Right lobe of liver (tissue), 6 donors: ENCODE measurements around the gene ADAM10. TPM values are rescaled to one million over a fixed set of nuclear protein-coding genes. Genes with fewer than 3 reads are reported as not detected.

Experiments used
- ATAC-seq, 4 donors: fragments of 200-7000 bp; cut with Tn5 transposase; one replicate each; pipeline ENCODE4 v1.9.1; 2020; ENCODE audit warnings: mild to moderate bottlenecking in 4 of 4, moderate library complexity in 4 of 4
- DNase-seq, 3 donors: peaks; one replicate each; pipeline ENCODE4 v3.0.0-alpha.2; 2020
- H3K27ac ChIP-seq, 3 donors: fragments of 200-600 bp; one replicate each; pipeline ENCODE4 v1.8.0; 2022
- H3K27me3 ChIP-seq, 2 donors: fragments of 200-600 bp; one replicate each; pipeline ENCODE4 v1.8.0; 2022
- H3K36me3 ChIP-seq, 4 donors: fragments of 200-600 bp; sonication (generic) in 1 of 4; one replicate each; pipeline versions ENCODE4 v1.5.1 to v1.8.0; 2017 to 2022; ENCODE audit warnings: control low read depth in 1 of 4
- H3K4me1 ChIP-seq, 4 donors: fragments of 200-600 bp; sonication (generic) in 1 of 4; one replicate each; pipeline versions ENCODE4 v1.5.1 to v1.8.0; 2017 to 2022; ENCODE audit warnings: control low read depth in 1 of 4
- H3K4me3 ChIP-seq, 3 donors: fragments of 200-600 bp; one replicate each; pipeline ENCODE4 v1.8.0; 2022
- H3K9me3 ChIP-seq, 4 donors: fragments of 200-600 bp; sonication (generic) in 1 of 4; one replicate each; pipeline versions ENCODE4 v1.5.1 to v1.8.0; 2017 to 2022; ENCODE audit warnings: control low read depth in 1 of 4
- CTCF ChIP-seq, 4 donors: fragments of 200-600 bp in 3 of 4; fragments of 450-650 bp in 1 of 4; IDR thresholded peaks; one replicate each; pipeline versions ENCODE4 v1.5.1 to v1.8.0; 2016 to 2022; ENCODE audit warnings: antibody characterized with exemption in 4 of 4, mild to moderate bottlenecking in 2 of 4
- POLR2A ChIP-seq: fragments of 450-650 bp; IDR thresholded peaks from one replicate; pipeline ENCODE4 v1.6.1; 2017; ENCODE audit warnings: antibody characterized with exemption, mild to moderate bottlenecking
- WGBS: methylation state at CpG from one replicate; pipeline ENCODE4 v1.1.6; 2018; ENCODE audit warnings: low coverage, low lambda C conversion rate; ENCODE audit not compliant: insufficient coverage; ENCODE audit errors: missing lambda C conversion rate; 5-methylcytosine and 5-hydroxymethylcytosine counted together
- intact Hi-C, 2 donors: fragments of 100-400 bp; cut with DNase I; formaldehyde crosslinking; loops; one replicate each; pipeline versions ENCODE4 v1.11.2 to v1.14.1; 2022
- total RNA-seq, 6 experiments: library from RNA; depleted of rRNA in 2 of 6; stranded (reverse); fragments of >200 nt in 2 of 6; fragmentation: NEBNext Ultra II Directional in 3 of 6; extraction: Animal tissue kit (Norgen Biotek cat#: 25700) in 3 of 6; gene quantifications; one replicate each; pipeline versions ENCODE4 v1.1.0 to v1.2.4, GENCODE V29; 2016 to 2023
- donor health status: DM: no; HTN: yes; CAD: no.
- donor health status: DM: no; HTN: no; CAD: no.
- donor health status: DM: no; HTN: no; CAD: no.
- donor health status: DM: no; HTN: yes; CAD: no.
- donor health status: DM: no; HTN: yes; CAD: no.

Gene ADAM10
- total RNA-seq, 6 experiments from 2014 or later: 24.1 to 78.1 (median 43.3) TPM

- Histone ChIP-seq H3K27me3 (no peaks in the 10 kb centered on the region), H3K36me3 (peaks cover 0 to 4% (median under 1%) of the 10 kb centered on the region in 4 donors), H3K4me3 (no peak overlapping the region), H3K27ac (peak overlapping the region in 1 of 3 donors; percentile 14), H3K4me1 (peaks cover 0 to 12% (median 3%) of the 10 kb centered on the region in 4 donors), H3K9me3 (no peaks in the 10 kb centered on the region)
- DNase-seq (no peak), ATAC-seq (peak; percentile 50 to 76 (median 58))
- 18% methylated on average over 3 of the region's 3 CpGs for WGBS
- TF ChIP-seq CTCF (IDR thresholded peaks at IDR 0.05): no peak
- no peak for TF ChIP-seq POLR2A
- intact Hi-C loops: no loop called here
Observed at GRCh38 chr15:58595516-58596263, 153.8 kb downstream of the ADAM10 start.

GRCh38 chr15:58594898-58595297, 154.6 kb downstream of the ADAM10 start:
- no peak for DNase-seq
- H3K27me3 ChIP-seq: no peaks in the 10 kb centered on the region
- H3K9me3 ChIP-seq: no peaks in the 10 kb centered on the region
- no peak for TF ChIP-seq CTCF (IDR thresholded peaks at IDR 0.05)
- no peak for TF ChIP-seq POLR2A
- H3K27ac ChIP-seq: no peak overlapping the region
- peaks cover 0 to 12% (median 3%) of the 10 kb centered on the region in 4 donors for H3K4me1 ChIP-seq
- no peak overlapping the region for H3K4me3 ChIP-seq
- H3K36me3 ChIP-seq: peaks cover 0 to 4% (median under 1%) of the 10 kb centered on the region in 4 donors
- ATAC-seq: no peak
- intact Hi-C loops: no loop called here
- WGBS: 76% methylated on average over 1 of the region's 1 CpG

GRCh38 chr15:58593870-58594269, 155.6 kb downstream of the ADAM10 start:
- no peak overlapping the region for H3K27ac ChIP-seq
- H3K9me3 ChIP-seq: no peaks in the 10 kb centered on the region
- intact Hi-C loops: no loop called here
- 91% methylated on average over 1 of the region's 1 CpG for WGBS
- no peak for ATAC-seq
- H3K27me3 ChIP-seq: no peaks in the 10 kb centered on the region
- H3K4me1 ChIP-seq: peaks cover 0 to 17% (median 4%) of the 10 kb centered on the region in 4 donors
- no peak for DNase-seq
- H3K36me3 ChIP-seq: peaks cover 0 to 4% (median under 1%) of the 10 kb centered on the region in 4 donors
- H3K4me3 ChIP-seq: no peak overlapping the region
- TF ChIP-seq POLR2A: no peak
- no peak for TF ChIP-seq CTCF (IDR thresholded peaks at IDR 0.05)

DNA sequence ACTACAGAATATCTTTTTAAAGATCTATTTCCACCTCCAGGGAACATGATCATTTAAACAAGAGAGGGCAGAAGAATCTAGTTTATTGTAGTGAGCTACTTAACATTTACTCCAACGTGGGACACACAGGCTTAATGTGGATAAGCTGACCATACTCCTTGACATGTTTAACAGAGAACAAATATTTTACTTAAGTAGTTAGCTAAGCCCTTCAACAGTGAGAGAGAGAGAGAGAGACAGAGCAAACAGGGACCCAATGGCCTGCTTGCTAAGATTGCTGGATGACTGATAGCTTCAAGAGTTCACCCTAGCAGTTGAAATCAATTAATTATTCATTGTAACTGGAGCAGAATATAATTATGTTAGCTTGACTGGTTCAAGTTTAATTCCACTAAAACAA, 158.6 kb downstream of the ADAM10 start:
- intact Hi-C loops: no loop called here

More for the DNA sequence above, 158.6 kb downstream of the ADAM10 start:
- no peak for DNase-seq
- TF ChIP-seq CTCF (IDR thresholded peaks at IDR 0.05): no peak
- TF ChIP-seq POLR2A: no peak
- no peak for ATAC-seq
- Histone ChIP-seq H3K27ac (no peak overlapping the region), H3K4me3 (no peak overlapping the region), H3K9me3 (no peaks in the 10 kb centered on the region), H3K27me3 (no peaks in the 10 kb centered on the region), H3K36me3 (peaks cover 0 to 1% (median 0%) of the 10 kb centered on the region in 4 donors), H3K4me1 (peaks cover 0 to 18% (median 6%) of the 10 kb centered on the region in 4 donors)
- WGBS: 100% methylated on average over 1 of the region's 1 CpG
